H9 (cell line): Measurements from ENCODE around the gene SOSTDC1. TPM values are rescaled to one million over a fixed set of nuclear protein-coding genes. Genes with fewer than 3 reads are reported as not detected.

Experiments used
- DNase-seq: peaks from one replicate; pipeline ENCODE4 v3.0.0-alpha.2; 2017
- H2AFZ ChIP-seq: one replicate; pipeline ENCODE4 v1.6.1; 2013; ENCODE audit warnings: mild to moderate bottlenecking, low read length, control low read depth, moderate library complexity
- H2AK5ac ChIP-seq: 2 replicates; pipeline ENCODE4 v1.6.1; 2013; ENCODE audit warnings: low read length, control low read depth, mixed read lengths; ENCODE audit not compliant: insufficient read length
- H2BK120ac ChIP-seq: one replicate; pipeline ENCODE4 v1.6.1; 2013; ENCODE audit warnings: low read depth, mild to moderate bottlenecking, low read length, control low read depth, inconsistent platforms; ENCODE audit not compliant: poor library complexity, severe bottlenecking
- H2BK12ac ChIP-seq: 2 replicates; pipeline ENCODE4 v1.6.1; 2013; ENCODE audit warnings: low read length, control low read depth, mixed read lengths, low read depth; ENCODE audit not compliant: insufficient read length
- H2BK15ac ChIP-seq: 2 replicates; pipeline ENCODE4 v1.6.1; 2013; ENCODE audit warnings: low read depth, low read length, control low read depth
- H2BK20ac ChIP-seq: one replicate; pipeline ENCODE4 v1.6.1; 2013; ENCODE audit warnings: low read depth, mild to moderate bottlenecking, low read length, control low read depth, inconsistent platforms; ENCODE audit not compliant: poor library complexity, severe bottlenecking
- H2BK5ac ChIP-seq: 2 replicates; pipeline ENCODE4 v1.6.1; 2013; ENCODE audit warnings: low read length, control low read depth, mixed read lengths; ENCODE audit not compliant: insufficient read length
- H3K14ac ChIP-seq: 2 replicates; pipeline ENCODE4 v1.6.1; 2013; ENCODE audit warnings: low read length, control low read depth; ENCODE audit not compliant: insufficient read depth
- H3K18ac ChIP-seq: 2 replicates; pipeline ENCODE4 v1.6.1; 2013; ENCODE audit warnings: low read depth, mild to moderate bottlenecking, mixed read lengths, low read length, control low read depth; ENCODE audit not compliant: insufficient read length
- H3K23ac ChIP-seq: 2 replicates; pipeline ENCODE4 v1.6.1; 2013; ENCODE audit warnings: low read length, control low read depth, mixed read lengths, low read depth; ENCODE audit not compliant: insufficient read length
- H3K23me2 ChIP-seq: 2 replicates; pipeline ENCODE4 v1.6.1; 2013; ENCODE audit warnings: low read depth, mild to moderate bottlenecking, mixed read lengths, low read length, control low read depth; ENCODE audit not compliant: insufficient read length, poor library complexity, severe bottlenecking
- H3K27ac ChIP-seq: 2 replicates; pipeline ENCODE4 v1.5.1; 2013; ENCODE audit warnings: low read length, control low read depth, mixed read lengths, low read depth; ENCODE audit not compliant: insufficient read length
- H3K27me3 ChIP-seq: 2 replicates; pipeline ENCODE4 v1.6.1; 2013; ENCODE audit warnings: low read length, control low read depth, inconsistent platforms; ENCODE audit not compliant: insufficient read depth
- H3K4ac ChIP-seq: 2 replicates; pipeline ENCODE4 v1.6.1; 2013; ENCODE audit warnings: low read depth, mild to moderate bottlenecking, control low read depth, inconsistent platforms, low read length, moderate library complexity
- H3K4me1 ChIP-seq: 2 replicates; pipeline ENCODE4 v1.6.1; 2013; ENCODE audit warnings: low read length, control low read depth, inconsistent platforms; ENCODE audit not compliant: insufficient read depth
- H3K4me2 ChIP-seq: 2 replicates; pipeline ENCODE4 v1.6.1; 2013; ENCODE audit warnings: low read length, control low read depth, mixed read lengths; ENCODE audit not compliant: insufficient read length, insufficient read depth
- H3K56ac ChIP-seq: 2 replicates; pipeline ENCODE4 v1.6.1; 2013; ENCODE audit warnings: low read depth, mild to moderate bottlenecking, mixed read lengths, low read length, control low read depth; ENCODE audit not compliant: insufficient read length
- H3K79me1 ChIP-seq: 2 replicates; pipeline ENCODE4 v1.6.1; 2013; ENCODE audit warnings: low read depth, mild to moderate bottlenecking, moderate library complexity, low read length, control low read depth, inconsistent platforms; ENCODE audit not compliant: insufficient read depth, poor library complexity, severe bottlenecking
- H3K79me2 ChIP-seq: 2 replicates; pipeline ENCODE4 v1.6.1; 2013; ENCODE audit warnings: low read length, control low read depth, inconsistent platforms; ENCODE audit not compliant: insufficient read depth
- H3K9ac ChIP-seq: 2 replicates; pipeline ENCODE4 v1.6.1; 2013; ENCODE audit warnings: low read length, control low read depth, mixed read lengths; ENCODE audit not compliant: insufficient read length; ENCODE audit errors: extremely low read depth
- H3K9me3 ChIP-seq: one replicate; pipeline ENCODE4 v1.6.1; 2013; ENCODE audit warnings: low read depth, low read length, inconsistent platforms; ENCODE audit not compliant: control insufficient read depth
- H3T11ph ChIP-seq: one replicate; pipeline ENCODE4 v1.6.1; 2013; ENCODE audit warnings: mild to moderate bottlenecking, low read length, control low read depth, inconsistent platforms
- H4K20me1 ChIP-seq: one replicate; pipeline ENCODE4 v1.6.1; 2013; ENCODE audit not compliant: control insufficient read depth, insufficient read length, insufficient read depth
- H4K5ac ChIP-seq: 2 replicates; pipeline ENCODE4 v1.6.1; 2013; ENCODE audit warnings: low read depth, mild to moderate bottlenecking, mixed read lengths, low read length, control low read depth; ENCODE audit not compliant: insufficient read length
- H4K8ac ChIP-seq: replicated peaks from 2 replicates; pipeline ENCODE4 v1.6.1; 2013; ENCODE audit warnings: low read length, control low read depth, mixed read lengths, low read depth; ENCODE audit not compliant: insufficient read length
- H4K91ac ChIP-seq: 2 replicates; pipeline ENCODE4 v1.6.1; 2013; ENCODE audit warnings: low read depth, mild to moderate bottlenecking, moderate library complexity, mixed read lengths, low read length, control low read depth; ENCODE audit not compliant: insufficient read length
- H3K27ac Mint-ChIP-seq, 3 experiments: 2 replicates in 2 of 3; 3 replicates in 1 of 3; pipeline ENCODE4 v1.8.0; 2020 to 2021; ENCODE audit warnings: mixed read lengths in 3 of 3, mild to moderate bottlenecking in 1 of 3, moderate library complexity in 1 of 3
- H3K27me3 Mint-ChIP-seq: 2 replicates; pipeline ENCODE4 v1.8.0; 2021; ENCODE audit warnings: low read depth, mild to moderate bottlenecking, moderate library complexity, mixed read lengths
- H3K36me3 Mint-ChIP-seq, 3 experiments: 2 replicates in 2 of 3; 3 replicates in 1 of 3; pipeline ENCODE4 v1.8.0; 2020 to 2021; ENCODE audit warnings: low read depth in 3 of 3, mixed read lengths in 3 of 3; ENCODE audit not compliant: insufficient read depth in 1 of 3
- H3K4me1 Mint-ChIP-seq, 2 experiments: 2 replicates each; pipeline ENCODE4 v1.8.0; 2020; ENCODE audit warnings: mixed read lengths in 2 of 2
- H3K4me3 Mint-ChIP-seq, 2 experiments: 2 replicates in 1 of 2; 3 replicates in 1 of 2; pipeline ENCODE4 v1.8.0; 2020 to 2021; ENCODE audit warnings: mild to moderate bottlenecking in 2 of 2, mixed read lengths in 2 of 2, moderate library complexity in 1 of 2
- H3K9me3 Mint-ChIP-seq, 2 experiments: 2 replicates in 1 of 2; 3 replicates in 1 of 2; pipeline ENCODE4 v1.8.0; 2020; ENCODE audit warnings: mild to moderate bottlenecking in 2 of 2, mixed read lengths in 2 of 2, moderate library complexity in 1 of 2
- WGBS: extraction: QIAGEN DNeasy Blood & Tissue Kit; methylation state at CpG from one replicate; pipeline ENCODE4 v1.1.7; 2013; ENCODE audit warnings: missing lambda C conversion rate, low lambda C conversion rate, mixed read lengths; ENCODE audit not compliant: insufficient read length; ENCODE audit errors: extremely low coverage; 5-methylcytosine and 5-hydroxymethylcytosine counted together
- total RNA-seq: library from RNA; stranded (reverse); gene quantifications from 2 replicates; pipeline ENCODE4 v1.2.1, GENCODE V29; 2021
- TF ChIP-seq, protein P1 (sequence below): fragments of 200-600 bp; sonication (generic); conservative IDR thresholded peaks from 3 replicates; pipeline ENCODE4 v1.8.0; 2021; ENCODE audit warnings: antibody characterized with exemption, mild to moderate bottlenecking

SOSTDC1 gene
- total RNA-seq, 1 experiment from 2014 or later = not detected

GRCh38 chr7:16504019-16504418 lies 38.5 kb upstream of the SOSTDC1 start:
- Histone ChIP-seq H3T11ph (no peak overlapping the region), H2BK5ac (no peak overlapping the region), H3K27me3 (no peaks in the 10 kb centered on the region), H3K56ac (no peak overlapping the region), H3K79me1 (no peaks in the 10 kb centered on the region), H3K23ac (no peak overlapping the region), H3K4me1 (no peaks in the 10 kb centered on the region), H3K9me3 (no peaks in the 10 kb centered on the region), H2AK5ac (no peak overlapping the region), H2BK120ac (no peak overlapping the region), H3K23me2 (no peaks in the 10 kb centered on the region), H3K9ac (no peak overlapping the region), H3K4me2 (no peak overlapping the region), H3K79me2 (no peaks in the 10 kb centered on the region), H4K5ac (no peak overlapping the region), H4K91ac (no peak overlapping the region), H2BK12ac (no peak overlapping the region), H3K4ac (no peak overlapping the region), H2AFZ (no peak overlapping the region), H4K20me1 (no peaks in the 10 kb centered on the region), H3K14ac (no peak overlapping the region), H4K8ac (no peak overlapping the region), H2BK20ac (no peak overlapping the region), H3K27ac (no peak overlapping the region), H3K18ac (no peak overlapping the region), H2BK15ac (no peak overlapping the region)
- WGBS = no CpG with 5 or more reads among the region's 6 CpGs
- Mint-ChIP-seq H3K27ac (no peak overlapping the region), H3K36me3 (no peaks in the 10 kb centered on the region), H3K4me3 (no peak overlapping the region), H3K4me1 (peaks cover 0 to 2% of the 10 kb centered on the region in 2 experiments; a peak in 1 of 4 replicates), H3K9me3 (no peaks in the 10 kb centered on the region; a peak in 1 of 5 replicates), H3K27me3 (no peaks in the 10 kb centered on the region)
- DNase-seq = no peak
- TF ChIP-seq, protein P1, sequence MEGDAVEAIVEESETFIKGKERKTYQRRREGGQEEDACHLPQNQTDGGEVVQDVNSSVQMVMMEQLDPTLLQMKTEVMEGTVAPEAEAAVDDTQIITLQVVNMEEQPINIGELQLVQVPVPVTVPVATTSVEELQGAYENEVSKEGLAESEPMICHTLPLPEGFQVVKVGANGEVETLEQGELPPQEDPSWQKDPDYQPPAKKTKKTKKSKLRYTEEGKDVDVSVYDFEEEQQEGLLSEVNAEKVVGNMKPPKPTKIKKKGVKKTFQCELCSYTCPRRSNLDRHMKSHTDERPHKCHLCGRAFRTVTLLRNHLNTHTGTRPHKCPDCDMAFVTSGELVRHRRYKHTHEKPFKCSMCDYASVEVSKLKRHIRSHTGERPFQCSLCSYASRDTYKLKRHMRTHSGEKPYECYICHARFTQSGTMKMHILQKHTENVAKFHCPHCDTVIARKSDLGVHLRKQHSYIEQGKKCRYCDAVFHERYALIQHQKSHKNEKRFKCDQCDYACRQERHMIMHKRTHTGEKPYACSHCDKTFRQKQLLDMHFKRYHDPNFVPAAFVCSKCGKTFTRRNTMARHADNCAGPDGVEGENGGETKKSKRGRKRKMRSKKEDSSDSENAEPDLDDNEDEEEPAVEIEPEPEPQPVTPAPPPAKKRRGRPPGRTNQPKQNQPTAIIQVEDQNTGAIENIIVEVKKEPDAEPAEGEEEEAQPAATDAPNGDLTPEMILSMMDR = no peak
